ENCODE data around the gene RAB25.

Gene RAB25

DNA sequence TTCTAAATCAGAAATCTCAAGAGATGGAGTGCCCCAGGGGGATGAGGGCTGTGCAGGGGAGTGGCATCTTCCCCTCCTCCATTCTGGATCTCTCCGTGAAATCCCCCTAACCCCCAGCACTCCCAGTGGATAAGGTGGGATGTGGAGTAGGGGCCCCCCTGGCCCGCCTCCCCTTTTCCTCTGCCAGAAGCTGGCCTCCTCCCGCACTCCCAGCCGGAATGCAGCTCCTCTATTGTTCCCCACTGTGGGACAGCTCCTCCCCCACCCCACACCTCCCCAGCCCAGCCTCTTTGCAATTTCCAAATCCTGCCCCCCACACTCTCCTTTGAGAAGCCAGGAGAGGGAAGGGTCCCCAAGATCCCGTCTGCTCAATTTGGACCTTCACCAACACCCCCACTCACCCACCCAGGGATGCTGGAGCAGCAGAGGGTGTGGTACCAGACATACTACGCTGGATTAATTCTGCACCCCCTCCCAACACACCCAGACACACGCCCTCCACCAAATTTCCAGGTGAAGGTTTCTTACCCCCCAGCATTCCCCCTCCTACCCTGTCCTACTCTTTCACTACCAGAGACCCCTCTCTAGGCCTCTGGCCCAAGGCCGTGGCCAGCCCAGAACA lies 19.4 kb downstream of the RAB25 start:
- no peak for TF ChIP-seq CTCF (IDR thresholded peaks at IDR 0.05; ENCODE audit: low read depth, low read length)

DNA sequence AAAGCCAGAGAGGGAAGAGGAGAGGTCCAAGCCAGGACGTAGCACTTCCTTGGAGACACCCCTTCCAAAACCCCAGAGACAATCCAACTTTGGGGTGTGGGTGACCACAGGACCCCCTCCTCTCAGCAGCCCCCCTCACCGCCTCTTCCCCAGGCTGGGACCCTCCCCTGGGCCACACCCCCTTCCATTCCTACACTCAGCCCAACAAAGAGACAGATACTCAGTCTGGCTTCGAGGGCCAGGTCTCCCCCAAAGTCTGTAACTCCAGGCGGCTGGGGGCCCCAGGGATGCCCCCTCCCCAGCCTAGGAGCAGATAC lies 19.9 kb downstream of the RAB25 start:
- no peak for TF ChIP-seq CTCF (IDR thresholded peaks at IDR 0.05; ENCODE audit: low read depth, low read length)
- DNase-seq (ENCODE audit: extremely low read depth, low read depth): no peak

More for the DNA sequence above, 19.4 kb downstream of the RAB25 start:
- no peak for DNase-seq (ENCODE audit: extremely low read depth, low read depth)

DNA sequence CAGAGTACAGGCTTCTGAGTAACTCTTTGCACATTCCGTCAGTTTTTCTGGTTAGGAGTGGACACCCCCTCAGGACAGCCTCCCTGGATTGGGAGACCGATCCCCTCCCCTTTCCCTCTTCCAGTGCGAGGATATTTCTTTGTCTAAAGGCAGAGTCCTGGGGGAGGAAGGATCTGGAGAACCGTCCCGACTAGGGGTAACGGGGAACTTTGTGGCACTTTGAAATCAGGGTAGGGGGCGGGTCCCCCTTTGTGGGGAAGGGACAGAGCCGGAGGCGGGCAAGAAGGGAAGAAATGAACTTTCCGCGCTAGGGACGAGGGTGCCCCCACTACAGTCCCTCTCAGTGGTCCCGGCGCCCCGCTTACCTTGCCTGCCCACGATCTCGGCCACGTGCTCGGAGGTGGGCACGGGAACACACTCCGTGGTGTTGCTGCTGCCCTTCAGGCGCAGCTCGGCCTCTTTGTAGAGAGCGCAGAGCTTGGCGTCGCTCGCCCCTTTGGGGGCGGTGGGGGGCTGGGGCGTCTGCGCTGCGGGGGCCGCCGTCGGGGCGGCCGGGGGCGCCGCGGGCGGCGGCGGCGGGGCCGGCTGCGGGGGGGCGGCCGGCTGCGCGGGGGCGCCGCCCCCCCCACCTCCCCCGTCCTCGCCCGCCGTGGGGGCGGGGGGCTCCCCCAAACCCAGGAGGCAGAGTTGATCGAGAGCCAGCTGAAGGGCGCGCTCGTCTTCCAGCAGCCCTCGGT lies 20.4 kb downstream of the RAB25 start:
- TF ChIP-seq CTCF (IDR thresholded peaks at IDR 0.05; ENCODE audit: low read depth, low read length): no peak
- no peak for DNase-seq (ENCODE audit: extremely low read depth, low read depth)

GRCh38 chr1:156081917-156082308 lies 21.0 kb downstream of the RAB25 start:
- DNase-seq (ENCODE audit: extremely low read depth, low read depth): no peak
- no peak for TF ChIP-seq CTCF (IDR thresholded peaks at IDR 0.05; ENCODE audit: low read depth, low read length)

DNA sequence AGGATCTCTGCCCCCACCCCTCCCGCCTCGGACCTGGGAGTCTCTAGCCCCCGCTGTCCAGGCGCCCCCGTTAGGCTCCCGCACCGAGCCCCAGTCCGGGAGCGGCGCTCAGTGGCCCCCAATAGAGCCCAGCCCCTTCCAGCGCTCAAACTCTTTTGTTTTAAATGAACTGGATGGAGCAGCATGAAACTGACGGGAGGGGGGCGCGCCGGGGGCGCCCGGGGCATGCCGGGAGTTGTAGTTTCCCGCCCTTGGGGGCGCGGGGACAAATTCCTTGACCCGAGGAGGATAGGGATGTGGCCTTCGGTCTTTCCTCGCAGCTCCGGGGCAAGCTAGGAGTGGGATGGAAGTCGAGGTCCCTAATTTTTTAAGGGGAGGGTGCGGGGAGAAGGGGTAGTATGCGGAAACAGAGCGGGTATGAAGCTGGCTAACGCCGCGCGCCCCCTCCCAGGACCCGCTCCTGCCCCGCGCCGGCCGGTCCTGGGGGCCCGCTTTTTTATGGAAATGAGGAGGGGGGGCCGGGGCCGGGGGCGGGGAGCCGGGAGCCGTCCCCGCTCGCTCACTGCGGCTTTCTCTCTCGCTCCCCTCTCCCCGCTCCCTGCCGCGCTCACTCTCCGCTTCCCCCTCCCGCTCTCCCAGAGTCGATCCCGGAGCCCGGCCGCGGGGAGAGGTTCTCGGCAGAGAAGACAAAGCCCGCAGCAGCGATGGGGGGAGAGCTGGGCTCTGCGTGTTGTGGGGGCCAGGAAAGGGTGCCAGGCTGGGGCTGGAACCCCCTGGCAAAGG lies 21.5 kb downstream of the RAB25 start, which contains the start of gene MEX3A:
Gene MEX3A, minus strand, starts transcription at position 157 of the 783 bp plus-strand sequence. CDS start 467 bp downstream, outside the sequence.
- DNase-seq (ENCODE audit: extremely low read depth, low read depth): no peak
- no peak for TF ChIP-seq CTCF (IDR thresholded peaks at IDR 0.05; ENCODE audit: low read depth, low read length)

- DNase-seq (ENCODE audit: extremely low read depth, low read depth): no peak
- no peak for TF ChIP-seq CTCF (IDR thresholded peaks at IDR 0.05; ENCODE audit: low read depth, low read length)
Observed at GRCh38 chr1:156083800-156084790, 23.1 kb downstream of the RAB25 start.

All from AG09319 (cell line).